Measurements from ENCODE around the gene MICALL1.

Gene MICALL1

DNA sequence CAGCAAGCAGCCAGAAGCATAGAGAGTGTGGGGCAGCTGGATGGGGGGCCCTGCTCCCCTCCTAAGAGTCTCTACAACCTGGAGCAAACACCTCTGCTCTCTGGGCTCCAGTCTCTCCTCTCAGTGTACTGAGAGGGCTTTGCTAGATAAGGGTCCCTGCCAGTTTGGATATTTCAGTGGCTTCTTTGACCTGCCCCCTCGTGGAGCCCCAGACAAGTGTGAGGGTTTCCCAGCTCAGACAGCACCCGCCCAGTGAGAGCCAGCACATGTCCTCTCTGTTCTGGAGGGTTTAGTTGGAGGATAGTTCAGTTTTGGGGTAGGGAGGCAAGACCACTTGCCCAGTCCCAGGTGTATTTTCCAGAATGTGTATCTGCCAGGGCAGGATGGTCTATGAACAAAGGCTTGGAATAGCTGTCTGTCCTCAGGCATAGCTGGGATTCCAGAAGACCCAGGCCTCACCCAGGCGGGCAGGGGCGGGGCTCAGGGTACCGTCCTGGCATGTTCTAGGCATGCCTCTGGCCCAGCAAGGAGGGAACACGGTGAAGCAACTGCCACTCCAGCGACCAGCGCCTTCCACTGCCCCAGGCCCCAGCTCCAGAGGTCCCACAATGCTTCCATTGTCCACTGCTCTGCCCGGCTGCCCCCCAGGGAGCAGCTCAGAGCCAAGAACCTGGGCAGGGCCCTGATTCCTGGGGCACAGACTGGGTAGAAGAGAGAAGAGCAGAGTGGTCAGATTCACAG is 7.5 kb upstream of the MICALL1 start:
- Histone ChIP-seq H3K4me3 (ENCODE audit: low read depth, low read length, poor library complexity, severe bottlenecking) (no peak overlapping the region), H3K9me3 (ENCODE audit: low read length) (no peaks in the 10 kb centered on the region), H3K79me2 (ENCODE audit: insufficient read depth, low read length) (no peaks in the 10 kb centered on the region), H4K20me1 (ENCODE audit: insufficient read depth, low read length) (no peaks in the 10 kb centered on the region), H3K36me3 (ENCODE audit: insufficient read depth, low read length) (no peaks in the 10 kb centered on the region), H3K27me3 (ENCODE audit: insufficient read depth, low read length) (no peaks in the 10 kb centered on the region), H2AFZ (ENCODE audit: low read length) (no peak overlapping the region), H3F3A (ENCODE audit: insufficient read depth, low read length) (no peaks in the 10 kb centered on the region), H3K4me2 (ENCODE audit: low read length) (no peak overlapping the region), H3K9ac (ENCODE audit: low read length) (no peak overlapping the region), H3K4me1 (ENCODE audit: insufficient read depth, low read length, severe bottlenecking) (peaks cover 9% of the 10 kb centered on the region), H3K9me2 (ENCODE audit: low read depth, low read length) (no peaks in the 10 kb centered on the region), H3K27ac (ENCODE audit: low read depth, low read length, poor library complexity, severe bottlenecking) (no peak overlapping the region)
- TF ChIP-seq, protein P1, sequence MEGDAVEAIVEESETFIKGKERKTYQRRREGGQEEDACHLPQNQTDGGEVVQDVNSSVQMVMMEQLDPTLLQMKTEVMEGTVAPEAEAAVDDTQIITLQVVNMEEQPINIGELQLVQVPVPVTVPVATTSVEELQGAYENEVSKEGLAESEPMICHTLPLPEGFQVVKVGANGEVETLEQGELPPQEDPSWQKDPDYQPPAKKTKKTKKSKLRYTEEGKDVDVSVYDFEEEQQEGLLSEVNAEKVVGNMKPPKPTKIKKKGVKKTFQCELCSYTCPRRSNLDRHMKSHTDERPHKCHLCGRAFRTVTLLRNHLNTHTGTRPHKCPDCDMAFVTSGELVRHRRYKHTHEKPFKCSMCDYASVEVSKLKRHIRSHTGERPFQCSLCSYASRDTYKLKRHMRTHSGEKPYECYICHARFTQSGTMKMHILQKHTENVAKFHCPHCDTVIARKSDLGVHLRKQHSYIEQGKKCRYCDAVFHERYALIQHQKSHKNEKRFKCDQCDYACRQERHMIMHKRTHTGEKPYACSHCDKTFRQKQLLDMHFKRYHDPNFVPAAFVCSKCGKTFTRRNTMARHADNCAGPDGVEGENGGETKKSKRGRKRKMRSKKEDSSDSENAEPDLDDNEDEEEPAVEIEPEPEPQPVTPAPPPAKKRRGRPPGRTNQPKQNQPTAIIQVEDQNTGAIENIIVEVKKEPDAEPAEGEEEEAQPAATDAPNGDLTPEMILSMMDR (IDR thresholded peaks at IDR 0.05; ENCODE audit: low read length): no peak
- TF ChIP-seq EZH2 (IDR thresholded peaks at IDR 0.05; ENCODE audit: borderline replicate concordance, low read length): no peak

DNA sequence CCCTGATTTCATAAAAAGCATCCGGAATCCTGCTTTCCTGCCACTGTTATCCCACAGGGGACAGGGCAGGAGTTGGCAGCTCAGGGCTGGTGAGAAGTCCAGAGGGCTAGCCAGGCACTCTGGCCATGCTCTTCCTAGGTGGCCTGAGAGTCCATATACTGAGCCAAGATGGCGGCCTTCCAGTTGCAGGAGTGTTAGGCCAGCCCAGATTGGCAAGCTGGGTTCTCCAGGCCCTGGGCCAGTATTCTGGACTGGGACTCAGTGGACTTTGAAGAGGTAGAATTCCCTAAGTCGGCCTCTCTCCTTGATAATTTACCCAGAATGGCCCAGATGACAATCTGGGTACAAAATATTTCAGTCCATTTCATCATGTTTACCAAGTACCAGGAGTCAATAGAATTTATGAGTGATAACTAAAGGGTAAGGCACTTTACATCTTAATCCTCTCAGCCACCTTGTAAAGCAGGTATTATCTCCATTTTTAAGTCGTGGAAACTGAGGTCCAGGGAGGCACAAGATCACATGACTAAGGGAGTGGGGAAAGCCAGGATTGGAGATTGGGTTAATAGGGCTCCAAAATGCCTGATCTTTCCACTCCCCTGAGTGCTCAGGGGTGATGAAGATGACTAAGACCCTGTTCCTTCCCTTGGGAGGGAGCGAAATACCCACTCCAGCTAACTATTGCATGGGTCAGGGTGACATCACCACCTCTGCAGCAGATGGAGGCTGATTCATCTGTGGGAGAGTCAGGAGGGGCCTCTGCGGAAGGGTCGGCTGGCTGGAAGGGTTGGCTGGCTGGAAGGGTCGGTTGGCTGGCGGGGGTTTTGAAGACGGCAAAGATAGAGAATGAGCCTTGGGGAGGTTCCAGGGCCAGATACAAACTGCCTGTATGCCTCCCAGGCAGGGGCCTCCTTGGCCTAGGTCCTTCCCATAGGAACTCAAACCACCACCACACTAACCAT is 1.2 kb upstream of the MICALL1 start:
- H3K79me2 ChIP-seq (ENCODE audit: insufficient read depth, low read length): no peaks in the 10 kb centered on the region
- H2AFZ ChIP-seq (ENCODE audit: low read length): no peak overlapping the region
- no peaks in the 10 kb centered on the region for H4K20me1 ChIP-seq (ENCODE audit: insufficient read depth, low read length)
- TF ChIP-seq, protein P1 (IDR thresholded peaks at IDR 0.05; ENCODE audit: low read length): no peak
- no peak for TF ChIP-seq EZH2 (IDR thresholded peaks at IDR 0.05; ENCODE audit: borderline replicate concordance, low read length)
- peak overlapping the region; percentile 72; the same call in 1 of the 2 replicates for H3K9ac ChIP-seq (ENCODE audit: low read length)
- H3K4me2 ChIP-seq (ENCODE audit: low read length): peak overlapping the region; percentile 91
- H3K4me1 ChIP-seq (ENCODE audit: insufficient read depth, low read length, severe bottlenecking): peaks cover 19% of the 10 kb centered on the region
- no peak overlapping the region for H3K27ac ChIP-seq (ENCODE audit: low read depth, low read length, poor library complexity, severe bottlenecking)
- H3K4me3 ChIP-seq (ENCODE audit: low read depth, low read length, poor library complexity, severe bottlenecking): peak overlapping the region; percentile 72
- H3K9me3 ChIP-seq (ENCODE audit: low read length): no peaks in the 10 kb centered on the region
- H3K27me3 ChIP-seq (ENCODE audit: insufficient read depth, low read length): no peaks in the 10 kb centered on the region
- H3K36me3 ChIP-seq (ENCODE audit: insufficient read depth, low read length): no peaks in the 10 kb centered on the region
- no peaks in the 10 kb centered on the region for H3K9me2 ChIP-seq (ENCODE audit: low read depth, low read length)
- no peaks in the 10 kb centered on the region; the same call in 1 of the 2 replicates for H3F3A ChIP-seq (ENCODE audit: insufficient read depth, low read length)

DNA sequence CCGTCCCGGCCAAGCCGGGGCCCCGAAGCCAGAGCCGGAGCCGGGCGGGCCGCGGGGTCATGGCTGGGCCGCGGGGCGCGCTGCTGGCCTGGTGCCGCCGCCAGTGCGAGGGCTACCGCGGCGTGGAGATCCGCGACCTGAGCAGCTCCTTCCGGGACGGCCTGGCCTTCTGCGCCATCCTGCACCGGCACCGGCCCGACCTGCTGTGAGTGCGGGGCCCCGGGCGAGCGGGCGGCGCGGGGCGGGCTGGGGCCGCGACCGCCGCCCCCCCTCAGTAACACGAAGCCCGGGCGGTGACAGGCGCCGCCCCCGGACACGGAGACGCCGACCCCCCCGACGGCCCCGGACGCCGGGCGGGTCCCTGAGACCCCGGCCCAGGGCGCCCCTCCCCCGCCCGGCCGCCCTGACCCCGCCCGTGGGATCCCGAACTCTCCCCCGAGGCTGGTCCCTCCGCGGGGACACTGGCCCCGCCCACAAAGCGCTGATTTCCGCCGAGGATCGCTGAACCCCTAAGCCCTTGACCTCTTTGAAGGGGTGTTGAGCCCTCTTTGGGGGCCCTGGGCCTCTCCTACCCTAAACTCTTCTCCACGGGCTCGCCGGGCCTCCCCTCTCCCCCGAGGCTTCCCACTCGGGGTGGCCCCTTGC is 389 bp downstream of the MICALL1 start:
- H3K4me3 ChIP-seq (ENCODE audit: low read depth, low read length, poor library complexity, severe bottlenecking): peak overlapping the region; percentile 67
- no peaks in the 10 kb centered on the region for H4K20me1 ChIP-seq (ENCODE audit: insufficient read depth, low read length)
- peaks cover 19% of the 10 kb centered on the region for H3K4me1 ChIP-seq (ENCODE audit: insufficient read depth, low read length, severe bottlenecking)
- peak overlapping the region; percentile 30 for H3K27ac ChIP-seq (ENCODE audit: low read depth, low read length, poor library complexity, severe bottlenecking)
- TF ChIP-seq EZH2 (IDR thresholded peaks at IDR 0.05; ENCODE audit: borderline replicate concordance, low read length): no peak
- TF ChIP-seq, protein P1 (IDR thresholded peaks at IDR 0.05; ENCODE audit: low read length): no peak
- H3K79me2 ChIP-seq (ENCODE audit: insufficient read depth, low read length): no peaks in the 10 kb centered on the region
- H3F3A ChIP-seq (ENCODE audit: insufficient read depth, low read length): no peaks in the 10 kb centered on the region; the same call in 1 of the 2 replicates
- peak overlapping the region; percentile 78 for H3K9ac ChIP-seq (ENCODE audit: low read length)
- no peaks in the 10 kb centered on the region for H3K27me3 ChIP-seq (ENCODE audit: insufficient read depth, low read length)
- H3K9me2 ChIP-seq (ENCODE audit: low read depth, low read length): no peaks in the 10 kb centered on the region
- peak overlapping the region; percentile 91 for H3K4me2 ChIP-seq (ENCODE audit: low read length)
- no peak overlapping the region for H2AFZ ChIP-seq (ENCODE audit: low read length)
- no peaks in the 10 kb centered on the region for H3K9me3 ChIP-seq (ENCODE audit: low read length)
- no peaks in the 10 kb centered on the region for H3K36me3 ChIP-seq (ENCODE audit: insufficient read depth, low read length)
